HEK293 (cell line): ENCODE results near the gene C19orf47.

Source experiments
- PRDM4 ChIP-seq: fragments of 450-650 bp; formaldehyde crosslinking; IDR thresholded peaks from 2 replicates; pipeline ENCODE4 v1.5.1; 2017; ENCODE audit warnings: missing biosample characterization, missing genetic modification characterization
- SP7 ChIP-seq: fragments of 450-650 bp; formaldehyde crosslinking; IDR thresholded peaks from 2 replicates; pipeline ENCODE4 v1.5.1; 2016; ENCODE audit warnings: missing biosample characterization, missing genetic modification characterization
- TSHZ1 ChIP-seq: fragments of 450-650 bp; formaldehyde crosslinking; IDR thresholded peaks from 2 replicates; pipeline ENCODE4 v1.5.1; 2016; ENCODE audit warnings: missing biosample characterization, missing genetic modification characterization, borderline replicate concordance
- ZBTB1 ChIP-seq: fragments of 450-650 bp; formaldehyde crosslinking; IDR thresholded peaks from 2 replicates; pipeline ENCODE4 v1.5.1; 2016; ENCODE audit warnings: missing biosample characterization, missing genetic modification characterization
- ZBTB8A ChIP-seq: fragments of 450-650 bp; formaldehyde crosslinking; IDR thresholded peaks from 2 replicates; pipeline ENCODE4 v1.5.1; 2016; ENCODE audit warnings: missing biosample characterization, missing genetic modification characterization
- ZNF114 ChIP-seq: fragments of 450-650 bp; formaldehyde crosslinking; IDR thresholded peaks from 2 replicates; pipeline ENCODE4 v1.5.0; 2017; ENCODE audit warnings: missing biosample characterization, missing genetic modification characterization
- ZNF138 ChIP-seq: fragments of 450-650 bp; formaldehyde crosslinking; IDR thresholded peaks from 2 replicates; pipeline ENCODE4 v1.5.1; 2016; ENCODE audit warnings: missing biosample characterization, missing genetic modification characterization, borderline replicate concordance
- TF ChIP-seq, protein P1 (sequence below): fragments of 450-650 bp; formaldehyde crosslinking; IDR thresholded peaks from 2 replicates; pipeline ENCODE4 v1.5.1; 2016; ENCODE audit warnings: missing biosample characterization, missing genetic modification characterization
- TF ChIP-seq, protein P2 (sequence below): fragments of 450-650 bp; formaldehyde crosslinking; IDR thresholded peaks from 2 replicates; pipeline ENCODE4 v1.5.1; 2016; ENCODE audit warnings: missing biosample characterization, missing genetic modification characterization
- TF ChIP-seq, protein P3 (sequence below): fragments of 450-650 bp; formaldehyde crosslinking; conservative IDR thresholded peaks from 2 replicates; pipeline ENCODE4 v1.5.1; 2016; ENCODE audit warnings: low read depth, missing biosample characterization, missing genetic modification characterization
- TF ChIP-seq, protein P4 (sequence below): fragments of 450-650 bp; formaldehyde crosslinking; IDR thresholded peaks from 2 replicates; pipeline ENCODE4 v1.5.1; 2016; ENCODE audit warnings: missing biosample characterization, missing genetic modification characterization, low read depth

- TF ChIP-seq, protein P1, sequence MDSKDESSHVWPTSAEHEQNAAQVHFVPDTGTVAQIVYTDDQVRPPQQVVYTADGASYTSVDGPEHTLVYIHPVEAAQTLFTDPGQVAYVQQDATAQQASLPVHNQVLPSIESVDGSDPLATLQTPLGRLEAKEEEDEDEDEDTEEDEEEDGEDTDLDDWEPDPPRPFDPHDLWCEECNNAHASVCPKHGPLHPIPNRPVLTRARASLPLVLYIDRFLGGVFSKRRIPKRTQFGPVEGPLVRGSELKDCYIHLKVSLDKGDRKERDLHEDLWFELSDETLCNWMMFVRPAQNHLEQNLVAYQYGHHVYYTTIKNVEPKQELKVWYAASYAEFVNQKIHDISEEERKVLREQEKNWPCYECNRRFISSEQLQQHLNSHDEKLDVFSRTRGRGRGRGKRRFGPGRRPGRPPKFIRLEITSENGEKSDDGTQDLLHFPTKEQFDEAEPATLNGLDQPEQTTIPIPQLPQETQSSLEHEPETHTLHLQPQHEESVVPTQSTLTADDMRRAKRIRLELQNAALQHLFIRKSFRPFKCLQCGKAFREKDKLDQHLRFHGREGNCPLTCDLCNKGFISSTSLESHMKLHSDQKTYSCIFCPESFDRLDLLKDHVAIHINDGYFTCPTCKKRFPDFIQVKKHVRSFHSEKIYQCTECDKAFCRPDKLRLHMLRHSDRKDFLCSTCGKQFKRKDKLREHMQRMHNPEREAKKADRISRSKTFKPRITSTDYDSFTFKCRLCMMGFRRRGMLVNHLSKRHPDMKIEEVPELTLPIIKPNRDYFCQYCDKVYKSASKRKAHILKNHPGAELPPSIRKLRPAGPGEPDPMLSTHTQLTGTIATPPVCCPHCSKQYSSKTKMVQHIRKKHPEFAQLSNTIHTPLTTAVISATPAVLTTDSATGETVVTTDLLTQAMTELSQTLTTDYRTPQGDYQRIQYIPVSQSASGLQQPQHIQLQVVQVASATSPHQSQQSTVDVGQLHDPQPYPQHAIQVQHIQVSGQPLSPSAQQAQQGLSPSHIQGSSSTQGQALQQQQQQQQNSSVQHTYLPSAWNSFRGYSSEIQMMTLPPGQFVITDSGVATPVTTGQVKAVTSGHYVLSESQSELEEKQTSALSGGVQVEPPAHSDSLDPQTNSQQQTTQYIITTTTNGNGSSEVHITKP: no peak
- TF ChIP-seq, protein P2, sequence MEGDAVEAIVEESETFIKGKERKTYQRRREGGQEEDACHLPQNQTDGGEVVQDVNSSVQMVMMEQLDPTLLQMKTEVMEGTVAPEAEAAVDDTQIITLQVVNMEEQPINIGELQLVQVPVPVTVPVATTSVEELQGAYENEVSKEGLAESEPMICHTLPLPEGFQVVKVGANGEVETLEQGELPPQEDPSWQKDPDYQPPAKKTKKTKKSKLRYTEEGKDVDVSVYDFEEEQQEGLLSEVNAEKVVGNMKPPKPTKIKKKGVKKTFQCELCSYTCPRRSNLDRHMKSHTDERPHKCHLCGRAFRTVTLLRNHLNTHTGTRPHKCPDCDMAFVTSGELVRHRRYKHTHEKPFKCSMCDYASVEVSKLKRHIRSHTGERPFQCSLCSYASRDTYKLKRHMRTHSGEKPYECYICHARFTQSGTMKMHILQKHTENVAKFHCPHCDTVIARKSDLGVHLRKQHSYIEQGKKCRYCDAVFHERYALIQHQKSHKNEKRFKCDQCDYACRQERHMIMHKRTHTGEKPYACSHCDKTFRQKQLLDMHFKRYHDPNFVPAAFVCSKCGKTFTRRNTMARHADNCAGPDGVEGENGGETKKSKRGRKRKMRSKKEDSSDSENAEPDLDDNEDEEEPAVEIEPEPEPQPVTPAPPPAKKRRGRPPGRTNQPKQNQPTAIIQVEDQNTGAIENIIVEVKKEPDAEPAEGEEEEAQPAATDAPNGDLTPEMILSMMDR (tag by site-specific recombination): no peak
- TF ChIP-seq ZBTB1 (no peak), ZNF114 (tag by site-specific recombination) (no peak), ZNF138 (tag by site-specific recombination) (no peak), PRDM4 (tag by site-specific recombination) (no peak), ZBTB8A (tag by site-specific recombination) (no peak), SP7 (tag by site-specific recombination) (no peak), TSHZ1 (tag by site-specific recombination) (no peak)
- TF ChIP-seq, protein P3, sequence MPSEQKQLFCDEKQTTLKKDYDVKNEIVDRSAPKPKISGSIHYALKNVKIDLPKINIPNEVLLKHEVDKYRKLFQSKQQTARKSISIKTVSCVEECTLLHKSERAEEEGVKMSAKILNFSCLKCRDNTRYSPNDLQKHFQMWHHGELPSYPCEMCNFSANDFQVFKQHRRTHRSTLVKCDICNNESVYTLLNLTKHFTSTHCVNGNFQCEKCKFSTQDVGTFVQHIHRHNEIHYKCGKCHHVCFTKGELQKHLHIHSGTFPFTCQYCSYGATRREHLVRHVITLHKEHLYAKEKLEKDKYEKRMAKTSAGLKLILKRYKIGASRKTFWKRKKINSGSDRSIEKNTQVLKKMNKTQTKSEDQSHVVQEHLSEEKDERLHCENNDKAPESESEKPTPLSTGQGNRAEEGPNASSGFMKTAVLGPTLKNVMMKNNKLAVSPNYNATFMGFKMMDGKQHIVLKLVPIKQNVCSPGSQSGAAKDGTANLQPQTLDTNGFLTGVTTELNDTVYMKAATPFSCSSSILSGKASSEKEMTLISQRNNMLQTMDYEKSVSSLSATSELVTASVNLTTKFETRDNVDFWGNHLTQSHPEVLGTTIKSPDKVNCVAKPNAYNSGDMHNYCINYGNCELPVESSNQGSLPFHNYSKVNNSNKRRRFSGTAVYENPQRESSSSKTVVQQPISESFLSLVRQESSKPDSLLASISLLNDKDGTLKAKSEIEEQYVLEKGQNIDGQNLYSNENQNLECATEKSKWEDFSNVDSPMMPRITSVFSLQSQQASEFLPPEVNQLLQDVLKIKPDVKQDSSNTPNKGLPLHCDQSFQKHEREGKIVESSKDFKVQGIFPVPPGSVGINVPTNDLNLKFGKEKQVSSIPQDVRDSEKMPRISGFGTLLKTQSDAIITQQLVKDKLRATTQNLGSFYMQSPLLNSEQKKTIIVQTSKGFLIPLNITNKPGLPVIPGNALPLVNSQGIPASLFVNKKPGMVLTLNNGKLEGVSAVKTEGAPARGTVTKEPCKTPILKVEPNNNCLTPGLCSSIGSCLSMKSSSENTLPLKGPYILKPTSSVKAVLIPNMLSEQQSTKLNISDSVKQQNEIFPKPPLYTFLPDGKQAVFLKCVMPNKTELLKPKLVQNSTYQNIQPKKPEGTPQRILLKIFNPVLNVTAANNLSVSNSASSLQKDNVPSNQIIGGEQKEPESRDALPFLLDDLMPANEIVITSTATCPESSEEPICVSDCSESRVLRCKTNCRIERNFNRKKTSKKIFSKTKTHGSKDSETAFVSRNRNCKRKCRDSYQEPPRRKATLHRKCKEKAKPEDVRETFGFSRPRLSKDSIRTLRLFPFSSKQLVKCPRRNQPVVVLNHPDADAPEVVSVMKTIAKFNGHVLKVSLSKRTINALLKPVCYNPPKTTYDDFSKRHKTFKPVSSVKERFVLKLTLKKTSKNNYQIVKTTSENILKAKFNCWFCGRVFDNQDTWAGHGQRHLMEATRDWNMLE (tag by site-specific recombination): no peak
- TF ChIP-seq, protein P4, sequence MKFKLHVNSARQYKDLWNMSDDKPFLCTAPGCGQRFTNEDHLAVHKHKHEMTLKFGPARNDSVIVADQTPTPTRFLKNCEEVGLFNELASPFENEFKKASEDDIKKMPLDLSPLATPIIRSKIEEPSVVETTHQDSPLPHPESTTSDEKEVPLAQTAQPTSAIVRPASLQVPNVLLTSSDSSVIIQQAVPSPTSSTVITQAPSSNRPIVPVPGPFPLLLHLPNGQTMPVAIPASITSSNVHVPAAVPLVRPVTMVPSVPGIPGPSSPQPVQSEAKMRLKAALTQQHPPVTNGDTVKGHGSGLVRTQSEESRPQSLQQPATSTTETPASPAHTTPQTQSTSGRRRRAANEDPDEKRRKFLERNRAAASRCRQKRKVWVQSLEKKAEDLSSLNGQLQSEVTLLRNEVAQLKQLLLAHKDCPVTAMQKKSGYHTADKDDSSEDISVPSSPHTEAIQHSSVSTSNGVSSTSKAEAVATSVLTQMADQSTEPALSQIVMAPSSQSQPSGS (tag by site-specific recombination): no peak
Observed at GRCh38 chr19:40321076-40321475, 27.1 kb downstream of the C19orf47 start.
